Measurements from ENCODE around the gene ZSWIM4. TPM values are rescaled to one million over a fixed set of nuclear protein-coding genes. Genes with fewer than 3 reads are reported as not detected.
"Not testable (repeated sequence)": the region's sequence is repeated elsewhere in the genome, so short reads cannot be mapped to it uniquely, and the experiment has no call there.

ZSWIM4 gene
- total RNA-seq, 2 donors from 2014 or later: 3.4 to 12.5 TPM

DNA sequence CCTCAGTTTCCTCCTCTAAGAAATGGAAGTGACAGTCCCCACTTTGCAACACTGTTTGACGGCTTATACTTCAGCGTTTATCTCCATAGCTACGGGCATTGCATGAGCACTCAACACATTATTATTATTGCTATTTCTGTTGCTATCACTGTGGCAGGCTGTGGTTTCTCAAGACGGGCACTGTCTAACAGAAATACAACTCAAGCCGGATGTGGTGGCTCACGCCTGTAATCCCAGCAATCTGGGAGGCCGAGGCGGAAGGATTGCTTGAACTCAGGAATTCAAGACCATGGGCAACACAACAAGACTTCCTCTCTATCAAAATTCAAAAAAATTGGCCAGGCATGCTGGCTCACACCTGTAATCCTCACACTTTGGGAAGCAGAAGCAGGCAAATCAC lies 4.9 kb upstream of the ZSWIM4 start:
- TF ChIP-seq, protein P1, sequence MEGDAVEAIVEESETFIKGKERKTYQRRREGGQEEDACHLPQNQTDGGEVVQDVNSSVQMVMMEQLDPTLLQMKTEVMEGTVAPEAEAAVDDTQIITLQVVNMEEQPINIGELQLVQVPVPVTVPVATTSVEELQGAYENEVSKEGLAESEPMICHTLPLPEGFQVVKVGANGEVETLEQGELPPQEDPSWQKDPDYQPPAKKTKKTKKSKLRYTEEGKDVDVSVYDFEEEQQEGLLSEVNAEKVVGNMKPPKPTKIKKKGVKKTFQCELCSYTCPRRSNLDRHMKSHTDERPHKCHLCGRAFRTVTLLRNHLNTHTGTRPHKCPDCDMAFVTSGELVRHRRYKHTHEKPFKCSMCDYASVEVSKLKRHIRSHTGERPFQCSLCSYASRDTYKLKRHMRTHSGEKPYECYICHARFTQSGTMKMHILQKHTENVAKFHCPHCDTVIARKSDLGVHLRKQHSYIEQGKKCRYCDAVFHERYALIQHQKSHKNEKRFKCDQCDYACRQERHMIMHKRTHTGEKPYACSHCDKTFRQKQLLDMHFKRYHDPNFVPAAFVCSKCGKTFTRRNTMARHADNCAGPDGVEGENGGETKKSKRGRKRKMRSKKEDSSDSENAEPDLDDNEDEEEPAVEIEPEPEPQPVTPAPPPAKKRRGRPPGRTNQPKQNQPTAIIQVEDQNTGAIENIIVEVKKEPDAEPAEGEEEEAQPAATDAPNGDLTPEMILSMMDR (IDR thresholded peaks at IDR 0.05): no peak
- no peak for TF ChIP-seq POLR2A (IDR thresholded peaks at IDR 0.05)
- H3K27ac ChIP-seq: no peak overlapping the region
- DNase-seq: no peak
- H3K36me3 ChIP-seq (replicated peaks in 1 of 2; ENCODE audit: insufficient read depth in 1 of 2, low read depth in 2 of 2): no peaks in the 10 kb centered on the region
- ATAC-seq: no peak
- H3K27me3 ChIP-seq: no peaks in the 10 kb centered on the region
- H3K4me3 ChIP-seq: no peak overlapping the region
- H3K9me3 ChIP-seq: no peaks in the 10 kb centered on the region
- H3K4me1 ChIP-seq: peaks cover 12% of the 10 kb centered on the region
- intact Hi-C loops (cut with DNase I): no loop called here
- WGBS, 2 donors: 59 to 80% methylated on average over 8 of the region's 8 CpGs

DNA sequence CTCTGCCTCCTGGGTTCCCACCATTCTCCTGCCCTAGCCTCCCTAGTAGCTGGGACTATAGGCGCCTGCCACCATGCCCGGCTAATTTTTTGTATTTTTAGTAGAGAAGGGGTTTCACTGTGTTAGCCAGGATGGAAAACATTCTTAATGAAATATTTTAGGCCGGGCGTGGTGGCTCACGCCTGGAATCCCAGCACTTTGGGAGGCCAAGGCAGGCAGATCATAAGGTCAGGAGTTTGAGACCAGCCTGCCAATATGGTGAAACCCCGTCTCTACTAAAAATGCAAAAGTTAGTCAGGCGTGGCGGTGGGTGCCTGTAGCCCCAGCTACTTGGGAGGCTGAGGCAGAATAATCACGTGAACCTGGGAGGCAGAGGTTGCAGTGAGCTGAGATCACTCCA lies 1.9 kb upstream of the ZSWIM4 start:
- WGBS, 2 donors: 83 to 87% methylated on average over 9 of the region's 9 CpGs
- H3K9me3 ChIP-seq; intact Hi-C loops (cut with DNase I); DNase-seq; H3K27me3 ChIP-seq; ATAC-seq; H3K36me3 ChIP-seq (replicated peaks in 1 of 2; ENCODE audit: insufficient read depth in 1 of 2, low read depth in 2 of 2); H3K4me3 ChIP-seq: not testable (repeated sequence)
- Histone ChIP-seq H3K4me1 (peaks cover 33% of the 10 kb centered on the region), H3K27ac (peak overlapping the region in 3 of 4 donors; percentile 85 to 95 (median 92))

DNA sequence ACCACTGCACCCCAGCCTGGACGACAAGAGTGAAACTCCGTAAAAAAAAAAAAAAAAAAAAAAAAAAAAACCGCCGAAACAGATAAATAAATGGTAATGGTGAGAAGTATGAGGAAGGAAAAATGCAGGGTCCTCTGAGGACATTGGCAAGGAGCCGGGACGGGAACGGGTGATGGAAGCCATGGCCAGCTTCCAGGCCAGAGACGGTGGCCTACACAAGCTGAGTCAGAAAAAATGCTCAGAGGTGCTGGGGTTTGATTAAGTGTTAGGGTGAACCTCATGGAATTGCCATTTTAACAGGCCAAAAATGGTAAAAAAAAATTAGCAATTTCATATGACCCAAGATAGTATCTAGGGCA lies 866 bp upstream of the ZSWIM4 start:
- Histone ChIP-seq H3K9me3 (no peaks in the 10 kb centered on the region), H3K4me1 (peaks cover 33% of the 10 kb centered on the region), H3K4me3 (peak overlapping the region; percentile 22 to 49), H3K27me3 (no peaks in the 10 kb centered on the region), H3K36me3 (replicated peaks in 1 of 2; ENCODE audit: insufficient read depth in 1 of 2, low read depth in 2 of 2) (no peaks in the 10 kb centered on the region), H3K27ac (peak overlapping the region; percentile 85 to 95 (median 92))
- TF ChIP-seq, protein P1 (IDR thresholded peaks at IDR 0.05): no peak
- no peak for TF ChIP-seq POLR2A (IDR thresholded peaks at IDR 0.05)
- peak; percentile 51 for ATAC-seq
- intact Hi-C loops (cut with DNase I): no loop called here
- DNase-seq: peak; percentile 86 to 91 (median 90)
- 0 to 4% methylated on average over 8 of the region's 8 CpGs for WGBS, 2 donors

DNA sequence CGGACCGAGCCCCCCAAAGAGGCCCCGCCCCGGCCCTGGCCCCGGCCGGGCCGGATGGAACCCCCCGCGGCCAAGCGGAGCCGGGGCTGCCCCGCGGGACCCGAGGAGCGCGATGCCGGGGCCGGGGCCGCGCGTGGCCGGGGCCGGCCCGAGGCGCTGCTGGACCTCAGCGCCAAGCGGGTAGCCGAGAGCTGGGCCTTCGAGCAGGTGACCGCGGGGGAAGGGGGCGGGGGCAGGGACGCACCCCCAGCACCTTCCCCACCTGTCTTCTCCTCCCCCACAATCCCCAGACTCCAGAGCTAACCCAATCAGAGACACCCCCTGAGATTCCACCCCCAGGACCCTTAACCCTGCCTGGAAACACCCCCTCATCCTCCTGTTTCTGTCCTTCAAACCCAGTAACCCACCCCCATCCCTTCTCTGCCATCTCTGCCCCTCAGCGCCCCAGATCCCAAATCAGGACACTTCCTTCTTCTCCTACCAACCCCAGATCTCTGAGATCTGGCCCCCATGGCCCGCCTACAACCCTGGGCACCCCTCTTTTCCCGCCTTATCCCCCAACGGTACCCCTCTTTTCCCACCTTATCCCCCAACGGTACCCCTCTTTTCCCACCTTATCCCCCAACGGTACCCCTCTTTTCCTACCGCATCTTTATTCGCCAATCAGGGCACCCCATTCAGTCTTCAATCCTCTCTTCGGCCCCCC lies 505 bp downstream of the ZSWIM4 start:
- ATAC-seq: peak; percentile 3
- no peaks in the 10 kb centered on the region for H3K9me3 ChIP-seq
- intact Hi-C loops (cut with DNase I): no loop called here
- H3K27me3 ChIP-seq: no peaks in the 10 kb centered on the region
- H3K27ac ChIP-seq: peak overlapping the region; percentile 66 to 95 (median 88)
- H3K4me3 ChIP-seq: peak overlapping the region; percentile 13 to 43
- WGBS, 2 donors: 7 to 21% methylated on average over 11 to 30 of the region's 42 CpGs
- H3K36me3 ChIP-seq (replicated peaks in 1 of 2; ENCODE audit: insufficient read depth in 1 of 2, low read depth in 2 of 2): no peaks in the 10 kb centered on the region
- peak; percentile 39 to 45 (median 44) for DNase-seq
- TF ChIP-seq, protein P1 (IDR thresholded peaks at IDR 0.05): no peak
- no peak for TF ChIP-seq POLR2A (IDR thresholded peaks at IDR 0.05)
- peaks cover 33% of the 10 kb centered on the region for H3K4me1 ChIP-seq

DNA sequence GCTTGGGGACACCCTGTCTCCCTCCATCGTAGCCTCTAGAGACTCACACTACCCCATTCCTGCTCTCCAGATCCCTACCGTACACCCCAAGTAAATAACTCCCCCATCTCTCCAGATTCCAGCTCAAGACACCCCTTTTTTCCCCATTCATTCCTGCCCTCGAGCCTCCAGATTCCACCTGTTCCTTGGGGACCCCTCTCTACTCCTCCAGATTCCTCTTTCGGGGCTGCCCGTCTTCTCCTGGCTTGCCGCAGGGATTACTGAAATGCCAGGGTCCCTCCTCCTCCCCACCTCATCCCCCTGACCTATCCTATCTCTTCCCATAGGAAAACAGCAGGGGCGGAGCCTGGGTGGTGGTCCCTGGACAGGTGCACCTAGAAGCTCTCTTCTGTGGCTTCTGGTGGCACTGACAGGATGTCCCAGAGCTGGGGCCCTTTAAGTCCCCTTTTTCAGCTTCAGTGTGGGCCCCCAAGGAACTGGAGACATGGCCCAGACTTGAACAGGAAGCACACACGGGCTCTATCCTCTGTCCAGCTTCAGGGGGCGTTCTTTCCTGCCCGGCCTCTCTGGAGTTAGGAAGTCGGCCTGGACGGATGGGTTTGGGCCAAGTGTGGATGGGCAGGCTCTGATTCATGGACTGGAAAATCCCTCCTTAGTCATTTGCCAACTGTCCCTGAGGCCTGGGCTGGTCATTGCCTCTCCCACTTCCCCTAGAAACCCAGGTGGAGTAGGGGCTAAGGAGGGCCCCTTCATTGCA lies 1.2 kb downstream of the ZSWIM4 start:
- TF ChIP-seq, protein P1 (IDR thresholded peaks at IDR 0.05): no peak
- peak in 2 of 3 donors; percentile 64 to 68 for TF ChIP-seq POLR2A (IDR thresholded peaks at IDR 0.05)
- peak; percentile 55 to 78 (median 70) for DNase-seq
- Histone ChIP-seq H3K36me3 (replicated peaks in 1 of 2; ENCODE audit: insufficient read depth in 1 of 2, low read depth in 2 of 2) (no peaks in the 10 kb centered on the region), H3K27ac (peak overlapping the region; percentile 66 to 95 (median 88)), H3K27me3 (no peaks in the 10 kb centered on the region), H3K9me3 (no peaks in the 10 kb centered on the region), H3K4me3 (peak overlapping the region; percentile 13 to 43), H3K4me1 (peaks cover 33% of the 10 kb centered on the region)
- intact Hi-C loops (cut with DNase I): no loop called here
- peak; percentile 5 for ATAC-seq
- WGBS, 2 donors: 15 to 16% methylated on average over 10 to 12 of the region's 12 CpGs
